Heart left ventricle (tissue), 16 donors: Measurements from ENCODE around the gene FKBP11. TPM values are rescaled to one million over a fixed set of nuclear protein-coding genes. Genes with fewer than 3 reads are reported as not detected.

Experiments used
- ATAC-seq, 4 donors: fragments of 200-7000 bp; cut with Tn5 transposase; one replicate each; pipeline ENCODE4 v1.9.1; 2020 to 2022; ENCODE audit warnings: moderate library complexity in 4 of 4, mild to moderate bottlenecking in 3 of 4, moderate number of reproducible peaks in 1 of 4
- DNase-seq, 5 donors: peaks; one replicate each; pipeline ENCODE4 v3.0.0-alpha.2; 2020
- H3K27ac ChIP-seq, 12 donors: fragments of 200-600 bp; sonication (generic) in 4 of 12; one replicate each; pipeline versions ENCODE4 v1.5.0 to v1.8.0; 2016 to 2022; ENCODE audit warnings: mild to moderate bottlenecking in 2 of 12
- H3K27me3 ChIP-seq, 9 donors: fragments of 200-600 bp; sonication (generic) in 2 of 9; one replicate each; pipeline versions ENCODE4 v1.5.1 to v1.8.0; 2016 to 2022; ENCODE audit warnings: mild to moderate bottlenecking in 3 of 9
- H3K36me3 ChIP-seq, 9 donors: fragments of 200-600 bp; sonication (generic) in 2 of 9; one replicate each; pipeline versions ENCODE4 v1.5.0 to v1.8.0; 2018 to 2022; ENCODE audit warnings: mild to moderate bottlenecking in 2 of 9
- H3K4me1 ChIP-seq, 12 donors: fragments of 200-600 bp; sonication (generic) in 4 of 12; one replicate each; pipeline versions ENCODE4 v1.5.0 to v1.8.0; 2016 to 2022; ENCODE audit warnings: mild to moderate bottlenecking in 3 of 12
- H3K4me3 ChIP-seq, 12 donors: fragments of 200-600 bp; sonication (generic) in 4 of 12; one replicate each; pipeline versions ENCODE4 v1.5.0 to v1.8.0; 2017 to 2022; ENCODE audit warnings: mild to moderate bottlenecking in 9 of 12, moderate library complexity in 4 of 12
- H3K9me3 ChIP-seq, 12 donors: fragments of 200-600 bp; sonication (generic) in 4 of 12; one replicate each; pipeline versions ENCODE4 v1.5.0 to v1.8.0; 2016 to 2022; ENCODE audit warnings: mild to moderate bottlenecking in 1 of 12
- CTCF ChIP-seq, 12 donors: fragments of 200-600 bp; sonication (generic) in 4 of 12; IDR thresholded peaks; one replicate each; pipeline versions ENCODE4 v1.5.0 to v1.8.0; 2018 to 2022; ENCODE audit warnings: antibody characterized with exemption in 12 of 12, mild to moderate bottlenecking in 5 of 12
- POLR2A ChIP-seq, 2 donors: fragments of 450-650 bp; IDR thresholded peaks; one replicate each; pipeline ENCODE4 v1.6.1; 2017; ENCODE audit warnings: antibody characterized with exemption in 2 of 2, mild to moderate bottlenecking in 2 of 2, moderate library complexity in 2 of 2
- WGBS, 4 donors: extraction: QIAGEN DNeasy Blood & Tissue Kit in 2 of 4; methylation state at CpG; one replicate each; pipeline versions ENCODE4 v1.1.5 to v1.1.7; 2013 to 2018; 5-methylcytosine and 5-hydroxymethylcytosine counted together
- intact Hi-C, 10 donors: fragments of 100-400 bp; cut with DNase I; formaldehyde crosslinking; loops; one replicate each; pipeline versions ENCODE4 v1.11.1 to v1.14.2; 2022
- polyA plus RNA-seq, 2 donors: library from polyadenylated mRNA; stranded (reverse); fragments of 200-250 nt; gene quantifications; one replicate each; pipeline ENCODE4 v1.2.3, GENCODE V29; 2013
- total RNA-seq, 9 donors: library from RNA; depleted of rRNA in 2 of 9; stranded (reverse); fragments of >200 nt in 2 of 9; fragmentation: NEBNext Ultra II Directional in 3 of 9; extraction: Animal tissue kit (Norgen Biotek cat#: 25700) in 3 of 9; gene quantifications; one replicate each; pipeline versions ENCODE4 v1.1.0 to v1.2.4, GENCODE V29; 2016 to 2023
- donor health status: ischemic (EF 13 %, LVEDD 7.1; RV severe dilation, severe dysfunction).
- donor health status: healthy with polysubstance abuse.
- donor health status: DM: no; HTN: yes; CAD: no.
- donor health status: DM: no; HTN: no; CAD: no.
- donor health status: ischemic (EF 25% LVEDD 6.9; RV normal size, moderate dysfunction).
- donor health status: ischemic (EF 25% LVEDD 5.7; RV mildly dilated, moderate dysfunction).
- donor health status: healthy.
- donor health status: DM: yes; HTN: yes; CAD: no.
- donor health status: ischemic (EF 35%, LVEDD 5.7; RV mildly dilated, moderate dysfunction).
- donor health status: nonischemic (EF 11% LVEDD 7.7; RV severe dilation, severe dysfunction).
- donor health status: DM: yes; HTN: yes; CAD: no.
- donor health status: PGD.
- donor health status: ischemic (EF 29% LVEDD 5.4; RV normal size, mild dysfunction).
- donor health status: nonischemic (EF 23%, LVEDD 6.1; RV moderate dilation, normal function).

Gene FKBP11
- total and polyA plus RNA-seq, 11 donors = 1.6 to 28.1 (median 5.5) TPM

- DNase-seq = no peak
- Histone ChIP-seq H3K27ac (no peak overlapping the region), H3K4me3 (no peak overlapping the region), H3K9me3 (no peaks in the 10 kb centered on the region), H3K36me3 (peaks cover 0 to 49% (median 7%) of the 10 kb centered on the region in 9 donors), H3K4me1 (peaks cover 0 to 26% (median 9%) of the 10 kb centered on the region in 12 donors), H3K27me3 (no peaks in the 10 kb centered on the region)
- WGBS, 4 donors = 93 to 99% (median 96%) methylated on average over 3 of the region's 3 CpGs
- TF ChIP-seq CTCF (IDR thresholded peaks at IDR 0.05) (no peak), POLR2A (IDR thresholded peaks at IDR 0.05) (no peak)
- no peak for ATAC-seq
- intact Hi-C loops = no loop called here
These were observed 22.4 kb upstream of the FKBP11 start for GRCh38 chr12:48947727-48948126.

- ATAC-seq = no peak
- no peak for TF ChIP-seq POLR2A (IDR thresholded peaks at IDR 0.05)
- no peak for TF ChIP-seq CTCF (IDR thresholded peaks at IDR 0.05)
- WGBS, 4 donors = 57 to 62% (median 59%) methylated on average over 6 of the region's 6 CpGs
- H3K27me3 ChIP-seq = no peaks in the 10 kb centered on the region
- intact Hi-C loops = no loop called here
- no peak overlapping the region for H3K27ac ChIP-seq
- H3K4me3 ChIP-seq = no peak overlapping the region
- H3K9me3 ChIP-seq = no peaks in the 10 kb centered on the region
- H3K36me3 ChIP-seq = peaks cover 0 to 41% (median 4%) of the 10 kb centered on the region in 9 donors
- no peak for DNase-seq
- H3K4me1 ChIP-seq = peaks cover 0 to 26% (median 8%) of the 10 kb centered on the region in 12 donors
These were observed 21.7 kb upstream of the FKBP11 start for GRCh38 chr12:48946943-48947342.

- Histone ChIP-seq H3K9me3 (no peaks in the 10 kb centered on the region), H3K36me3 (peaks cover 0 to 46% (median 4%) of the 10 kb centered on the region in 9 donors), H3K27ac (no peak overlapping the region), H3K4me1 (peaks cover 0 to 33% (median 9%) of the 10 kb centered on the region in 12 donors), H3K27me3 (no peaks in the 10 kb centered on the region), H3K4me3 (no peak overlapping the region)
- ATAC-seq = no peak
- intact Hi-C loops = no loop called here
- no peak for DNase-seq
- TF ChIP-seq CTCF (IDR thresholded peaks at IDR 0.05) = no peak
- TF ChIP-seq POLR2A (IDR thresholded peaks at IDR 0.05) = no peak
These were observed 20.9 kb upstream of the FKBP11 start for GRCh38 chr12:48946205-48946604.

GRCh38 chr12:48943221-48943620 is 17.9 kb upstream of the FKBP11 start:
- DNase-seq (no peak), ATAC-seq (no peak)
- Histone ChIP-seq H3K27ac (no peak overlapping the region), H3K4me1 (peaks cover 0 to 36% (median 10%) of the 10 kb centered on the region in 12 donors), H3K36me3 (peaks cover 0 to 57% (median 29%) of the 10 kb centered on the region in 9 donors), H3K9me3 (no peaks in the 10 kb centered on the region), H3K4me3 (no peak overlapping the region), H3K27me3 (no peaks in the 10 kb centered on the region)
- intact Hi-C loops = loop anchor here in 1 of 10 donors (5.0 kb wide), 1 partner anchor 54 kb away; the partner anchor contains the start of gene DDN
- 84 to 94% (median 94%) methylated on average over 4 of the region's 4 CpGs for WGBS, 4 donors
- TF ChIP-seq POLR2A (IDR thresholded peaks at IDR 0.05) (no peak), CTCF (IDR thresholded peaks at IDR 0.05) (no peak)
